Pons (tissue), 1 donor: Measurements from ENCODE around the gene NDUFA12.

Experiments used
- DNase-seq: peaks from one replicate; pipeline ENCODE4 v3.0.0-alpha.2; 2016; ENCODE audit warnings: low spot score

Gene NDUFA12

DNA sequence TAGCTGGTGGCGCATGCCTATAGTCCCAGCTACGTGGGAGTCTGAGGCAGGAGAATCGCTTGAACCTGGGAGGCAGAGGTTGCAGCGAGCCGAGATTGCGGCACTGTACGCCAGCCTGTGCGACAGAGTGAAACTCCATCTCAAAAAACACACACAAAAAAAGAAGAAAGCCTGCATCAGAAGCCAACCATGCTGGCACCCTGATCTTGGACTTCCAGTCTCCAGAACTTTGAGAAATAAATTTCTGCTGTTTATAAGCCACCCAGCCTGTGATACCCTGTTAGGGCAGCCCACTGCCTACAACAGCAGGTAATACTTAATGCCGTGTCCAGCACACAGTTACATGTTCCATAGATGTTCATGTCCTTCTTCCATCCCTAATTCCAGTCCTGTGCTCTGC, 62.7 kb downstream of the NDUFA12 start:
- DNase-seq: no peak

DNA sequence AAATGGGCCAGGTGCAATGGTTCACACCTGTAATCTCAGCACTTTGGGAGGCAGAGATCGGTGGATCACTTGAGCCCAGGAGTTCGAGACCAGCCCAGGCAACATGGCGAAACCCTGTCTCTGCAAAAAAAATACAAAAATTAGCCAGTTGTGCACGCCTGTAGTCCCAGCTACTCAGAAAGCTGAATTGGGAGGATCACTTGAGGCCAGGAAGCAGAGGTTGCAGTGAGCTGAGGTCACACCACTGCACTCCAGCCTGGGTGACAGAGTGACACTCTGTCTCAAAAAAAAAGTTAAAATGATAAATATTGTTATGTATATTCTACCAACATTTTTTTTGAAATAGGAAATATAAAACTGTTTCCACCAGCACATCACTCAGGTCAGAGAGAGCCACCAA, 64.9 kb downstream of the NDUFA12 start:
- DNase-seq: no peak

DNA sequence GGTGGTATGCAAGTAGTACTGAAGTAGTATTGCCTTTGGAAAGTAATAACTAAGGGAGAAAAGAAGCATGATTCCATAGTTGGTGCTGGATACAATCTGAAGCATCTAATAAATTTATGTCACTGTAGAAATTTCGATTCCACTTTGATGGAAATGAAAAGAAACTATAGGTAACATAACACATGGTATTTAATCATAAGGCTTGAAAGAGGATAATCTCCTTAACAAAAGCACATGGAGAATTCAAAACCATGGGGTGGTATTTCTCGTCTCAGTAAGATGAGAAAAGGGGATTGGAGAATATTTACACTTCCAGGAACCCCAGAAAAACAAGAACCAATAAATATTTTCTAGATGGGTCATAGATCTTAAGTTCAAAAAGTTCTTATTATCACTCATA, 72.7 kb downstream of the NDUFA12 start:
- DNase-seq: no peak

- no peak for DNase-seq
These were observed 73.3 kb downstream of the NDUFA12 start for GRCh38 chr12:94930216-94930654.

DNA sequence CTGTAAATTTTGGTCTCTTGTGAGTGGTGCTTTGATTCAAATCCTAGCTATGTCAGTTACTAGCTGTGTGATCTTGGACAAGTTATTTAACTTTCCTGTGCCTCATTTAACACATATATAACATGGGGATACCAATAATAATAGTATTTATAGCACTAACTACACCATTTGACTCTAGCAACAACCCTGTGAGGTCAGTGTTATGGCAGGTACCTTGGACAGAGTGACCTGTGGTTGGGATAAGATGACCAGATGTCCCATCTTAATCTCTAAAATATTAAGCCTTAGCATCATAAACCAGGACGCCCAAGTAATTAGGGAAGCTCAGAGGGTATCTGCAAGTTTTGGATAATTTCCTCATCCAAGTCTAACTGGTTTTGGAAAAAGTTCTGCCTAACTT, 73.7 kb downstream of the NDUFA12 start:
- no peak for DNase-seq

DNA sequence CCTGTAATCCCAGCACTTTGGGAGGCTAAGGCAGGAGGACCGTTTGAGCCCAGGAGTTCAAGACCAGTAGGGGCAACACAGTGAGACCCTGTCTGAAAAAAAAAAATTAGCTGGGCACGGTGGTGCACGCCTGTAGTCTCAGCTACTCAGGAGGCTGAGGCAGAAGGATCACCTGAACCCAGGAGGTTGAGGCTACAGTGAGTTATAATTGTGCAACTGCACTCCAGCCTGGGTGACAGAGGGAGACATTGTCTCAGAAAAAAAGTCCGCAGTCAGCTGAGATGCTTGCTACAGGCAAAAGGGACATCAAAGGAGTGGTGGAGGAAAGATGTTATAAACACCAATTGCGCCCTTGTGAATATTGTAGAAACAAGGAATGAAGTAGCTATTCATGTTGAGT, 77.8 kb downstream of the NDUFA12 start:
- no peak for DNase-seq

GRCh38 chr12:94925206-94925605, 78.3 kb downstream of the NDUFA12 start:
- no peak for DNase-seq

GRCh38 chr12:94922561-94922960, 80.9 kb downstream of the NDUFA12 start:
- no peak for DNase-seq
